H1 (cell line): ENCODE measurements around the gene SOST. TPM values are rescaled to one million over a fixed set of nuclear protein-coding genes. Genes with fewer than 3 reads are reported as not detected.
A peak's percentile ranks its signal among the peaks of the same experiment; 100 is the strongest.

Experiments used
- CTCF ChIA-PET: fragments of 300-600 bp; sonication (Branson Sonifier 250); formaldehyde crosslinking; loops from one replicate; lab custom pipeline; 2021; ENCODE audit not compliant: partially characterized antibody; lab: Charles Lee
- POLR2A ChIA-PET: fragments of 300-600 bp; sonication (Branson Sonifier 250); formaldehyde crosslinking; loops from one replicate; lab custom pipeline; 2021; ENCODE audit warnings: inconsistent platforms; ENCODE audit not compliant: partially characterized antibody; lab: Charles Lee
- DNase-seq, 2 experiments: peaks; one replicate each; pipeline versions ENCODE4 v3.0.0 to v3.0.0-alpha.2; 2010 to 2022; ENCODE audit warnings: low spot score in 2 of 2, low read depth in 1 of 2, mixed read lengths in 1 of 2
- FAIRE-seq: peaks from 2 replicates; lab custom pipeline; 2011; peaks lifted over from hg19 to GRCh38; lab: Jason Lieb, UNC
- H2AFZ ChIP-seq: 2 replicates; pipeline ENCODE4 v1.8.1; 2012; ENCODE audit warnings: low read length, inconsistent platforms
- H2AK5ac ChIP-seq: 2 replicates; pipeline ENCODE4 v1.6.1; 2013; ENCODE audit warnings: low read depth, low read length
- H2BK120ac ChIP-seq: replicated peaks from 2 replicates; pipeline ENCODE3; 2013; ENCODE audit warnings: low read depth, low read length, inconsistent platforms
- H2BK12ac ChIP-seq: 2 replicates; pipeline ENCODE4 v1.6.1; 2013; ENCODE audit warnings: low read depth, low read length
- H2BK15ac ChIP-seq: 2 replicates; pipeline ENCODE4 v1.6.1; 2013; ENCODE audit warnings: low read length
- H2BK20ac ChIP-seq: 2 replicates; pipeline ENCODE4 v1.6.1; 2013; ENCODE audit warnings: low read length
- H2BK5ac ChIP-seq: 2 replicates; pipeline ENCODE4 v1.6.1; 2013; ENCODE audit warnings: low read depth, low read length
- H3K14ac ChIP-seq: 2 replicates; pipeline ENCODE4 v1.6.1; 2013; ENCODE audit warnings: inconsistent platforms; ENCODE audit not compliant: insufficient read length
- H3K18ac ChIP-seq: 2 replicates; pipeline ENCODE4 v1.6.1; 2013; ENCODE audit warnings: low read length; ENCODE audit errors: extremely low read depth
- H3K23ac ChIP-seq: 2 replicates; pipeline ENCODE4 v1.6.1; 2013; ENCODE audit warnings: inconsistent platforms; ENCODE audit not compliant: insufficient read length
- H3K23me2 ChIP-seq: 2 replicates; pipeline ENCODE4 v1.6.1; 2013; ENCODE audit warnings: low read depth, low read length
- H3K27ac ChIP-seq: 2 replicates; pipeline ENCODE4 v1.6.1; 2011; ENCODE audit warnings: low read depth, low read length, inconsistent platforms
- H3K27me3 ChIP-seq, 4 experiments: replicated peaks in 1 of 4; 1 replicate in 1 of 4; 2 replicates in 3 of 4; pipeline versions ENCODE4 v1.6.1 to v1.8.1; 2011 to 2013; ENCODE audit warnings: low read length in 3 of 4, mild to moderate bottlenecking in 3 of 4, inconsistent platforms in 2 of 4, mixed read lengths in 2 of 4, moderate library complexity in 1 of 4; ENCODE audit not compliant: control insufficient read depth in 3 of 4, insufficient read depth in 3 of 4; ENCODE audit errors: extremely low read depth in 1 of 4
- H3K36me3 ChIP-seq, 4 experiments: 2 replicates each; pipeline versions ENCODE4 v1.6.1 to v1.8.1; 2011 to 2013; ENCODE audit warnings: mild to moderate bottlenecking in 4 of 4, low read length in 3 of 4, moderate library complexity in 2 of 4, control low read depth in 1 of 4, inconsistent platforms in 1 of 4; ENCODE audit not compliant: insufficient read depth in 4 of 4, control insufficient read depth in 2 of 4
- H3K4ac ChIP-seq: replicated peaks from 2 replicates; pipeline ENCODE3; 2013; ENCODE audit warnings: low read length, low read depth, mixed read lengths, inconsistent platforms; ENCODE audit not compliant: insufficient read length
- H3K4me1 ChIP-seq, 4 experiments: replicated peaks in 1 of 4; 1 replicate in 1 of 4; 2 replicates in 3 of 4; pipeline versions ENCODE4 v1.6.1 to v1.8.1; 2011 to 2013; ENCODE audit warnings: low read length in 3 of 4, inconsistent platforms in 2 of 4, mixed read lengths in 1 of 4; ENCODE audit not compliant: insufficient read depth in 4 of 4, control insufficient read depth in 3 of 4
- H3K4me2 ChIP-seq, 2 experiments: 2 replicates each; pipeline versions ENCODE4 v1.6.1 to v1.8.1; 2011 to 2013; ENCODE audit warnings: low read depth in 2 of 2, low read length in 2 of 2, control low read depth in 1 of 2, inconsistent platforms in 1 of 2, mild to moderate bottlenecking in 1 of 2; ENCODE audit not compliant: insufficient read depth in 1 of 2
- H3K4me3 ChIP-seq, 4 experiments: fragments of 200-600, 300-600 bp in 1 of 4; sonication (generic), shearing (Covaris generic), sonication (Bioruptor Twin) in 1 of 4; 2 replicates each; pipeline versions ENCODE4 v1.5.1 to v1.8.1; 2011 to 2016; ENCODE audit warnings: low read length in 4 of 4, low read depth in 3 of 4, control low read depth in 2 of 4, inconsistent platforms in 2 of 4, mild to moderate bottlenecking in 2 of 4, mixed read lengths in 1 of 4, moderate library complexity in 1 of 4; ENCODE audit not compliant: insufficient read depth in 2 of 4; ENCODE audit errors: extremely low read depth in 1 of 4
- H3K56ac ChIP-seq: replicated peaks from 2 replicates; pipeline ENCODE3; 2013; ENCODE audit warnings: low read depth, mild to moderate bottlenecking, mixed read lengths, low read length, inconsistent platforms; ENCODE audit not compliant: insufficient read length
- H3K79me1 ChIP-seq: 2 replicates; pipeline ENCODE4 v1.6.1; 2013; ENCODE audit warnings: low read depth, low read length, control low read depth
- H3K79me2 ChIP-seq, 2 experiments: 2 replicates each; pipeline versions ENCODE4 v1.6.1 to v1.8.1; 2012 to 2013; ENCODE audit warnings: low read length in 2 of 2, mild to moderate bottlenecking in 2 of 2, inconsistent platforms in 1 of 2; ENCODE audit not compliant: insufficient read depth in 2 of 2, control insufficient read depth in 1 of 2
- H3K9ac ChIP-seq, 4 experiments: replicated peaks in 1 of 4; 1 replicate in 1 of 4; 2 replicates in 3 of 4; pipeline versions ENCODE4 v1.6.1 to v1.8.1; 2011 to 2013; ENCODE audit warnings: low read depth in 3 of 4, low read length in 3 of 4, control low read depth in 2 of 4, mild to moderate bottlenecking in 2 of 4, moderate library complexity in 2 of 4, inconsistent platforms in 1 of 4; ENCODE audit errors: extremely low read depth in 1 of 4
- H3K9me3 ChIP-seq, 2 experiments: 2 replicates each; pipeline versions ENCODE4 v1.6.1 to v1.8.1; 2012 to 2013; ENCODE audit warnings: mild to moderate bottlenecking in 2 of 2, moderate library complexity in 2 of 2, control low read depth in 1 of 2, inconsistent platforms in 1 of 2, low read depth in 1 of 2, low read length in 1 of 2, mixed read lengths in 1 of 2; ENCODE audit not compliant: insufficient read depth in 2 of 2
- H4K20me1 ChIP-seq, 2 experiments: replicated peaks in 1 of 2; 2 replicates each; pipeline versions ENCODE3 to v1.8.1; 2011 to 2013; ENCODE audit warnings: inconsistent platforms in 2 of 2, low read length in 2 of 2, mild to moderate bottlenecking in 1 of 2; ENCODE audit not compliant: insufficient read depth in 2 of 2, control insufficient read depth in 1 of 2
- H4K5ac ChIP-seq: 2 replicates; pipeline ENCODE4 v1.6.1; 2013; ENCODE audit warnings: low read length, low read depth, mixed read lengths, inconsistent platforms; ENCODE audit not compliant: insufficient read length
- H4K8ac ChIP-seq: 2 replicates; pipeline ENCODE4 v1.8.0; 2013; ENCODE audit warnings: mild to moderate bottlenecking, moderate library complexity, low read length, inconsistent platforms; ENCODE audit not compliant: insufficient read depth; ENCODE audit errors: extremely low read depth
- H4K91ac ChIP-seq: replicated peaks from 2 replicates; pipeline ENCODE3; 2013; ENCODE audit warnings: low read length, mixed read lengths, inconsistent platforms; ENCODE audit not compliant: insufficient read length
- CTCF ChIP-seq, 3 experiments: IDR thresholded peaks; 1 replicate in 2 of 3; 2 replicates in 1 of 3; pipeline versions ENCODE4 v1.5.1 to v1.6.1; 2011; ENCODE audit warnings: low read length in 3 of 3, mild to moderate bottlenecking in 3 of 3, inconsistent platforms in 2 of 3, low read depth in 1 of 3, moderate library complexity in 1 of 3; ENCODE audit not compliant: insufficient read depth in 1 of 3; ENCODE audit errors: control extremely low read depth in 1 of 3
- E2F6 ChIP-seq: IDR thresholded peaks from 2 replicates; pipeline ENCODE4 v1.6.1; 2012; ENCODE audit warnings: inconsistent platforms
- KDM1A ChIP-seq: fragments of 200-600, 300-600 bp; sonication (generic); IDR thresholded peaks from 2 replicates; pipeline ENCODE4 v1.7.1; 2016; ENCODE audit warnings: mild to moderate bottlenecking, low read length, borderline replicate concordance
- KDM4A ChIP-seq: IDR thresholded peaks from one replicate; pipeline ENCODE4 v1.7.1; 2012; ENCODE audit warnings: low read depth, mild to moderate bottlenecking, moderate library complexity, low read length, inconsistent platforms; ENCODE audit not compliant: severe bottlenecking
- MAX ChIP-seq: IDR thresholded peaks from 2 replicates; pipeline ENCODE4 v1.6.1; 2012; ENCODE audit warnings: inconsistent platforms
- SIRT6 ChIP-seq: IDR thresholded peaks from one replicate; pipeline ENCODE4 v1.7.1; 2012; ENCODE audit warnings: low read length, inconsistent platforms
- SP1 ChIP-seq: IDR thresholded peaks from 2 replicates; pipeline ENCODE4 v1.6.1; 2011; ENCODE audit warnings: low read depth, low read length
- SRF ChIP-seq: IDR thresholded peaks from 2 replicates; pipeline ENCODE4 v1.6.1; 2011; ENCODE audit warnings: mild to moderate bottlenecking, low read depth, low read length, moderate library complexity
- TBP ChIP-seq: IDR thresholded peaks from 2 replicates; pipeline ENCODE4 v1.6.1; 2011; ENCODE audit warnings: low read depth, low read length, improper control_type of control experiment
- WGBS, 2 experiments: shearing (Covaris generic) in 1 of 2; methylation state at CpG; one replicate each; pipeline versions ENCODE4 v1.1.6 to v1.1.7; 2013 to 2015; ENCODE audit warnings: low lambda C conversion rate in 2 of 2, mixed read lengths in 2 of 2, inconsistent platforms in 1 of 2, low coverage in 1 of 2, missing lambda C conversion rate in 1 of 2; ENCODE audit not compliant: insufficient replicate concordance in 2 of 2, insufficient coverage in 1 of 2, insufficient read length in 1 of 2; ENCODE audit errors: extremely low coverage in 1 of 2, missing lambda C conversion rate in 1 of 2; 5-methylcytosine and 5-hydroxymethylcytosine counted together
- polyA plus RNA-seq, 7 experiments: library from polyadenylated mRNA; depleted of rRNA in 3 of 7; stranded (reverse) in 5 of 7; unstranded in 2 of 7; fragments of >200 nt in 5 of 7; fragments of 200-250 nt in 2 of 7; gene quantifications; 1 replicate in 5 of 7; 2 replicates in 1 of 7; 4 replicates in 1 of 7; pipeline versions ENCODE4 v1.2.1 to v1.2.3, GENCODE V29; 2011 to 2013; ENCODE audit warnings: missing spikeins in 2 of 7, mixed read lengths in 2 of 7
- total RNA-seq: library from RNA; stranded (reverse); fragmentation: NEBNext Ultra II Directional; extraction: Animal tissue kit (Norgen Biotek cat#: 25700); gene quantifications from 2 replicates; pipeline ENCODE4 v1.2.1, GENCODE V29; 2021

SOST gene
- total and polyA plus RNA-seq, 2 of the 8 experiments (the other 6 are each of a cell fraction or from before 2014, with no cell fraction given): 0.08 TPM; not detected in 1

GRCh38 chr17:43745541-43745940, 13.1 kb downstream of the SOST start:
- Histone ChIP-seq H3K4me2 (peak overlapping the region; percentile 14 to 39; a peak in 1 of 4 replicates), H3K36me3 (no peaks in the 10 kb centered on the region), H4K20me1 (no peaks in the 10 kb centered on the region), H3K14ac (no peak overlapping the region), H4K91ac (no peak overlapping the region), H2AFZ (no peak overlapping the region), H2BK15ac (no peak overlapping the region), H3K27me3 (no peaks in the 10 kb centered on the region), H3K4me1 (peaks cover 5 to 16% (median 8%) of the 10 kb centered on the region in 4 experiments; a peak in 6 of 7 replicates), H2BK5ac (no peak overlapping the region), H2BK20ac (no peak overlapping the region), H2BK120ac (no peak overlapping the region), H3K9ac (no peak overlapping the region), H3K18ac (no peak overlapping the region), H4K5ac (no peak overlapping the region), H3K4me3 (no peak overlapping the region), H3K23me2 (no peaks in the 10 kb centered on the region), H2AK5ac (no peak overlapping the region), H3K9me3 (no peaks in the 10 kb centered on the region), H3K56ac (no peak overlapping the region), H3K4ac (no peak overlapping the region), H3K79me1 (no peaks in the 10 kb centered on the region), H2BK12ac (no peak overlapping the region), H4K8ac (no peak overlapping the region), H3K27ac (no peak overlapping the region), H3K23ac (no peak overlapping the region), H3K79me2 (no peaks in the 10 kb centered on the region)
- no peak for FAIRE-seq
- TF ChIP-seq TBP: no peak
- TF ChIP-seq CTCF (IDR thresholded peaks at IDR 0.05; ENCODE audit: control extremely low read depth in 1 of 3, insufficient read depth in 1 of 3, low read depth in 1 of 3, low read length in 3 of 3): no peak
- no peak for TF ChIP-seq KDM1A
- TF ChIP-seq SIRT6: no peak
- no peak for TF ChIP-seq E2F6
- no peak for TF ChIP-seq SRF
- no peak for TF ChIP-seq MAX
- TF ChIP-seq KDM4A: no peak
- no peak for TF ChIP-seq SP1
- CTCF ChIA-PET: interaction anchor here (0.5 to 22.9 kb wide), 6 partner anchors 8 to 168 kb away, joined by 3 to 969 read pairs (median 8); partner anchors contain the start of gene SOST
- WGBS, 2 experiments: 35% methylated on average over 6 of the region's 6 CpGs; no CpG with 5 or more reads in 1 of the 2 experiments
- DNase-seq: no peak
- POLR2A ChIA-PET: interaction anchor here (1.1 to 2.0 kb wide), 4 partner anchors 9 to 13 kb away, joined by 3 to 5 read pairs (median 4); no protein-coding TSS in a partner anchor
